Vagina (tissue), 2 donors: Measurements from ENCODE around the gene ZNF132.

ENCODE experiments used
- POLR2A ChIP-seq, 2 donors: fragments of 450-650 bp; IDR thresholded peaks; one replicate each; pipeline ENCODE4 v1.6.1; 2017; ENCODE audit warnings: antibody characterized with exemption in 2 of 2, mild to moderate bottlenecking in 2 of 2, moderate library complexity in 2 of 2
- TF ChIP-seq, protein P1 (sequence below), 3 experiments: fragments of 450-650 bp in 2 of 3; fragments of 200-600 bp in 1 of 3; sonication (generic) in 1 of 3; IDR thresholded peaks; one replicate each; pipeline ENCODE4 v1.5.1; 2017 to 2019; ENCODE audit warnings: antibody characterized with exemption in 3 of 3, mild to moderate bottlenecking in 2 of 3, moderate library complexity in 2 of 3

DNA sequence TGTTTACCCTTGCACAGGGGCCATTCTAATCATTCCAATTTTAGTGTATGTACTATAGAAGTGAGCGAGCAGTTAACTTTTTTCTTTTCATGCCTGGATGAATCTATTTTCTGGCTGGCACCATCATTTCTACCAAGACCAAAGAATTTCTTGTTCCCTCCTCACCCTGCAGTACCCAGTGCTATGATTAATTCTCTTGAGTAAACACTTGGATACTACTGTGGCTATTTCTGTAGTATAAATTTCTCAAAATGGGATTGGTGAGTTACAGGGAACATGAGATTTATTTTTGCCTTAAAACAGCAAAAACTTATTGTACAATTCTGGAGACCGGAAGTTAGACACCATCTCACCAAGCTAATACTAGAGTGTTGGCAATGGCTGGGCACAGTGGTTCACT is 43.8 kb upstream of the ZNF132 start:
- TF ChIP-seq, protein P1, sequence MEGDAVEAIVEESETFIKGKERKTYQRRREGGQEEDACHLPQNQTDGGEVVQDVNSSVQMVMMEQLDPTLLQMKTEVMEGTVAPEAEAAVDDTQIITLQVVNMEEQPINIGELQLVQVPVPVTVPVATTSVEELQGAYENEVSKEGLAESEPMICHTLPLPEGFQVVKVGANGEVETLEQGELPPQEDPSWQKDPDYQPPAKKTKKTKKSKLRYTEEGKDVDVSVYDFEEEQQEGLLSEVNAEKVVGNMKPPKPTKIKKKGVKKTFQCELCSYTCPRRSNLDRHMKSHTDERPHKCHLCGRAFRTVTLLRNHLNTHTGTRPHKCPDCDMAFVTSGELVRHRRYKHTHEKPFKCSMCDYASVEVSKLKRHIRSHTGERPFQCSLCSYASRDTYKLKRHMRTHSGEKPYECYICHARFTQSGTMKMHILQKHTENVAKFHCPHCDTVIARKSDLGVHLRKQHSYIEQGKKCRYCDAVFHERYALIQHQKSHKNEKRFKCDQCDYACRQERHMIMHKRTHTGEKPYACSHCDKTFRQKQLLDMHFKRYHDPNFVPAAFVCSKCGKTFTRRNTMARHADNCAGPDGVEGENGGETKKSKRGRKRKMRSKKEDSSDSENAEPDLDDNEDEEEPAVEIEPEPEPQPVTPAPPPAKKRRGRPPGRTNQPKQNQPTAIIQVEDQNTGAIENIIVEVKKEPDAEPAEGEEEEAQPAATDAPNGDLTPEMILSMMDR (IDR thresholded peaks at IDR 0.05), result no peak
- no peak for TF ChIP-seq POLR2A (IDR thresholded peaks at IDR 0.05)
